NCI-H2196 (cell line): Measurements from ENCODE around the gene PRPF38A.

Experiments
- DNase-seq: peaks from one replicate; lab custom pipeline; 2025; ENCODE audit not compliant: unreplicated experiment; lab: John Stamatoyannopoulos, UW

Gene PRPF38A

GRCh38 chr1:52399629-52400028 is 4.8 kb upstream of the PRPF38A start:
- DNase-seq, result no peak

GRCh38 chr1:52400131-52400530 is 4.3 kb upstream of the PRPF38A start:
- DNase-seq, result no peak

GRCh38 chr1:52402860-52403240 is 1.6 kb upstream of the PRPF38A start:
- DNase-seq, result no peak

- peak; percentile 53 for DNase-seq
Observed at GRCh38 chr1:52403566-52404115, 761 bp upstream of the PRPF38A start.

GRCh38 chr1:52404975-52405338 is 555 bp downstream of the PRPF38A start:
- DNase-seq, result no peak

- DNase-seq, result no peak
Observed at GRCh38 chr1:52413410-52413989, 9.1 kb downstream of the PRPF38A start.

- no peak for DNase-seq
Observed at GRCh38 chr1:52414942-52415341, 10.5 kb downstream of the PRPF38A start.

- DNase-seq, result no peak
Observed at GRCh38 chr1:52416811-52417210, 12.4 kb downstream of the PRPF38A start.

GRCh38 chr1:52420713-52421112 is 16.3 kb downstream of the PRPF38A start:
- DNase-seq, result no peak

GRCh38 chr1:52423055-52423454 is 18.7 kb downstream of the PRPF38A start:
- no peak for DNase-seq

GRCh38 chr1:52423771-52424170 is 19.4 kb downstream of the PRPF38A start:
- DNase-seq, result no peak

- DNase-seq, result no peak
Observed at GRCh38 chr1:52424231-52424636, 19.8 kb downstream of the PRPF38A start.

GRCh38 chr1:52424813-52425212 is 20.4 kb downstream of the PRPF38A start:
- DNase-seq, result no peak

- DNase-seq, result no peak
Observed at GRCh38 chr1:52426371-52426770, 22.0 kb downstream of the PRPF38A start.

- no peak for DNase-seq
Observed at GRCh38 chr1:52427152-52427551, 22.8 kb downstream of the PRPF38A start.

- DNase-seq, result no peak
Observed at GRCh38 chr1:52432807-52433206, 28.4 kb downstream of the PRPF38A start.

- no peak for DNase-seq
Observed at GRCh38 chr1:52435211-52435610, 30.8 kb downstream of the PRPF38A start.

GRCh38 chr1:52435650-52436049 is 31.2 kb downstream of the PRPF38A start:
- no peak for DNase-seq

GRCh38 chr1:52436817-52437216 is 32.4 kb downstream of the PRPF38A start:
- no peak for DNase-seq

- DNase-seq, result no peak
Observed at GRCh38 chr1:52439976-52440375, 35.6 kb downstream of the PRPF38A start.

GRCh38 chr1:52444463-52444862 is 40.1 kb downstream of the PRPF38A start:
- DNase-seq, result no peak

- no peak for DNase-seq
Observed at GRCh38 chr1:52454127-52454526, 49.7 kb downstream of the PRPF38A start.

GRCh38 chr1:52454779-52455178 is 50.4 kb downstream of the PRPF38A start:
- DNase-seq, result no peak
